Ascending aorta (tissue), 2 donors: Measurements from ENCODE around the gene RPA1. TPM values are rescaled to one million over a fixed set of nuclear protein-coding genes. Genes with fewer than 3 reads are reported as not detected.

Experiments used
- DNase-seq, 2 donors: peaks; one replicate each; pipeline ENCODE4 v3.0.0-alpha.2; 2019; ENCODE audit warnings: low spot score in 2 of 2
- H3K27ac ChIP-seq, 2 donors: fragments of 200-600 bp; sonication (generic); one replicate each; pipeline ENCODE4 v1.5.1; 2016 to 2017; ENCODE audit warnings: mild to moderate bottlenecking in 1 of 2
- H3K27me3 ChIP-seq: fragments of 200-600 bp; sonication (generic); one replicate; pipeline ENCODE4 v1.5.1; 2017
- H3K36me3 ChIP-seq, 2 donors: fragments of 200-600 bp; sonication (generic); one replicate each; pipeline ENCODE4 v1.5.1; 2016
- H3K4me1 ChIP-seq, 2 donors: fragments of 200-600 bp; sonication (generic); one replicate each; pipeline ENCODE4 v1.5.1; 2016 to 2017; ENCODE audit warnings: mild to moderate bottlenecking in 1 of 2
- H3K4me3 ChIP-seq, 2 donors: fragments of 200-600 bp; sonication (generic); one replicate each; pipeline ENCODE4 v1.5.1; 2016 to 2017; ENCODE audit warnings: mild to moderate bottlenecking in 1 of 2
- H3K9me3 ChIP-seq, 2 donors: fragments of 200-600 bp; sonication (generic); one replicate each; pipeline ENCODE4 v1.5.1; 2016
- CTCF ChIP-seq, 3 experiments: fragments of 200-600 bp in 2 of 3; fragments of 450-650 bp in 1 of 3; sonication (generic) in 2 of 3; IDR thresholded peaks; one replicate each; pipeline ENCODE4 v1.5.1; 2016 to 2019; ENCODE audit warnings: antibody characterized with exemption in 3 of 3, mild to moderate bottlenecking in 1 of 3, moderate library complexity in 1 of 3
- intact Hi-C: fragments of 100-400 bp; cut with DNase I; formaldehyde crosslinking; loops from one replicate; pipeline ENCODE4 v1.15.1; 2023
- total RNA-seq: library from RNA; depleted of rRNA; stranded (reverse); fragments of >200 nt; gene quantifications from one replicate; pipeline ENCODE4 v1.1.0, GENCODE V29; 2016

RPA1 gene
- total RNA-seq: 34.0 TPM

- Histone ChIP-seq H3K9me3 (no peaks in the 10 kb centered on the region), H3K27ac (peak within 1 kb of the TSS; percentile 80 to 81), H3K36me3 (peaks cover 14 to 15% of the 10 kb centered on the region in 2 donors), H3K4me1 (peaks cover 0 to 8% of the 10 kb centered on the region in 2 donors), H3K4me3 (peak within 1 kb of the TSS; percentile 90 to 95), H3K27me3 (no peaks in the 10 kb centered on the region)
- intact Hi-C loops: loop anchor here (2.0 kb wide), 1 partner anchor 105 kb away; the partner anchor contains the start of gene WDR81
- no peak for TF ChIP-seq CTCF (IDR thresholded peaks at IDR 0.05)
- peak; percentile 47 to 91 for DNase-seq
Observed at GRCh38 chr17:1829592-1830257, at the start of gene RPA1, which contains the start of gene SMYD4. TSS of gene RPA1 (plus strand) at chr17:1830005. CDS start at chr17:1830094, 89 bp downstream. TSS of gene SMYD4 (minus strand) at chr17:1829902. CDS start at chr17:1827994, 1,908 bp downstream.

- no peaks in the 10 kb centered on the region for H3K9me3 ChIP-seq
- peaks cover 0 to 6% of the 10 kb centered on the region in 2 donors for H3K36me3 ChIP-seq
- peak overlapping the region in 1 of 2 donors; percentile 13 for H3K4me3 ChIP-seq
- peak overlapping the region; percentile 87 to 94 for H3K27ac ChIP-seq
- intact Hi-C loops: loop anchor here (1.0 to 10.0 kb wide), 2 partner anchors 65 to 207 kb away; no protein-coding TSS in a partner anchor
- H3K4me1 ChIP-seq: peaks cover 1 to 44% of the 10 kb centered on the region in 2 donors
- no peaks in the 10 kb centered on the region for H3K27me3 ChIP-seq
- TF ChIP-seq CTCF (IDR thresholded peaks at IDR 0.05): no peak
- DNase-seq: no peak
Observed at GRCh38 chr17:1782171-1782567, 47.6 kb upstream of the RPA1 start.

DNA sequence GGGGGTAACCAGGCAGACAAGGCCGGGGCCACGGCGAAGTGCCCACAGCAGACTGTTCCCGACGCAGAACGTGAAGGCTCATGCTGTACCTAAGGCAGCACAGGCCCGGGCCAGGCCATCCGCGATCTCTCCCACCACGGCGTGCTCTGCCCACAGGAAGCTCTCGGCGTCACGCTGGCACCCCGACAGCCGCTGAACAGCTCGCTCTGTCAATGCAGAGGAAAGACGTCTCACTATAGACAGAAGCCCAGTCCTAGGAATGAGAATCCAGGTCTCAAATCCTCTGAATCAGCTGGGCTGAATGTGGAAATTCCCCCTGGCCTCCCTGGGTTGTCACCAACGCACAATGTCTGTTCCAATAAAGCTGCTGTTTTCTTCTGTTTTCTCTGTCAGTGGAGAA is 46.5 kb upstream of the RPA1 start:
- H3K27ac ChIP-seq: peak overlapping the region; percentile 87 to 94
- intact Hi-C loops: loop anchor here (1.0 to 10.0 kb wide), 2 partner anchors 63 to 208 kb away; no protein-coding TSS in a partner anchor
- no peaks in the 10 kb centered on the region for H3K36me3 ChIP-seq
- DNase-seq: no peak
- peaks cover 4 to 51% of the 10 kb centered on the region in 2 donors for H3K4me1 ChIP-seq
- no peak for TF ChIP-seq CTCF (IDR thresholded peaks at IDR 0.05)
- H3K27me3 ChIP-seq: no peaks in the 10 kb centered on the region
- H3K9me3 ChIP-seq: no peaks in the 10 kb centered on the region
- H3K4me3 ChIP-seq: peak overlapping the region in 1 of 2 donors; percentile 20

- Histone ChIP-seq H3K27me3 (no peaks in the 10 kb centered on the region), H3K4me3 (peak overlapping the region in 1 of 2 donors; percentile 20), H3K27ac (peak overlapping the region; percentile 87 to 94), H3K4me1 (peaks cover 4 to 51% of the 10 kb centered on the region in 2 donors), H3K9me3 (no peaks in the 10 kb centered on the region), H3K36me3 (no peaks in the 10 kb centered on the region)
- TF ChIP-seq CTCF (IDR thresholded peaks at IDR 0.05): peak; percentile 58 to 63 (median 61)
- peak; percentile 65 to 94 for DNase-seq
- intact Hi-C loops: loop anchor here (1.0 to 10.0 kb wide), 3 partner anchors 59 to 209 kb away; partner anchors contain the start of gene WDR81
Observed at GRCh38 chr17:1783834-1784611, 45.8 kb upstream of the RPA1 start.

GRCh38 chr17:1785930-1786329 is 43.9 kb upstream of the RPA1 start:
- intact Hi-C loops: loop anchor here (2.0 to 10.0 kb wide), 2 partner anchors 61 to 211 kb away; partner anchors contain the start of gene WDR81
- no peak for DNase-seq

More at GRCh38 chr17:1785930-1786329, 43.9 kb upstream of the RPA1 start:
- Histone ChIP-seq H3K4me1 (peaks cover 4 to 37% of the 10 kb centered on the region in 2 donors), H3K27me3 (no peaks in the 10 kb centered on the region), H3K4me3 (no peak overlapping the region), H3K27ac (peak overlapping the region; percentile 87 to 93), H3K36me3 (no peaks in the 10 kb centered on the region), H3K9me3 (no peaks in the 10 kb centered on the region)
- no peak for TF ChIP-seq CTCF (IDR thresholded peaks at IDR 0.05)
